ENCODE results near the gene RHOG. TPM values are rescaled to one million over a fixed set of nuclear protein-coding genes. Genes with fewer than 3 reads are reported as not detected.

RHOG gene
- total RNA-seq, 2 donors from 2014 or later: 10.9 to 15.8 TPM

DNA sequence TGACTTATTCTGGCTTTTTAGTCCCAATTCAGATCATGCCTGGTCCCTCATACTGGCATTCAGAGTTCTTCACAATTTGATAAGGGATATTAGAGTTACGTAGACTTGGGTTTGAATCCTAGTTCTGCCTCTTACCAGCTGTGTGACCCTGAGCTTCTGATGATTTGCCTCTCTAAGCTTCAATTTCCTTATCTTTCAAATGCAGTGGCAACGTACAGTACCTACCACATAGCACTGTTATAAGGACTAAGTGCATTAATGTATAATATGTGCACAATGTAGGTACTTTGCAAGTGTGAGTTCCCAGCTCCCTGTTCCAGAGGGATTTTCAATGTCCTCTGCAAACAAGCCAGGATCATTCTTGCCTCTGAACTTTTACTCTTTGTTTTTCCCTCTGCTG is 7.3 kb downstream of the RHOG start:
- ATAC-seq (no peak), DNase-seq (no peak)
- Histone ChIP-seq H3K36me3 (replicated peaks in 1 of 2; ENCODE audit: insufficient read depth in 1 of 2, low read depth in 2 of 2) (no peaks in the 10 kb centered on the region), H3K27ac (no peak overlapping the region), H3K4me1 (peaks cover 27% of the 10 kb centered on the region), H3K4me3 (no peak overlapping the region), H3K27me3 (no peaks in the 10 kb centered on the region), H3K9me3 (no peaks in the 10 kb centered on the region)
- no peak for TF ChIP-seq POLR2A (IDR thresholded peaks at IDR 0.05)
- TF ChIP-seq, protein P1, sequence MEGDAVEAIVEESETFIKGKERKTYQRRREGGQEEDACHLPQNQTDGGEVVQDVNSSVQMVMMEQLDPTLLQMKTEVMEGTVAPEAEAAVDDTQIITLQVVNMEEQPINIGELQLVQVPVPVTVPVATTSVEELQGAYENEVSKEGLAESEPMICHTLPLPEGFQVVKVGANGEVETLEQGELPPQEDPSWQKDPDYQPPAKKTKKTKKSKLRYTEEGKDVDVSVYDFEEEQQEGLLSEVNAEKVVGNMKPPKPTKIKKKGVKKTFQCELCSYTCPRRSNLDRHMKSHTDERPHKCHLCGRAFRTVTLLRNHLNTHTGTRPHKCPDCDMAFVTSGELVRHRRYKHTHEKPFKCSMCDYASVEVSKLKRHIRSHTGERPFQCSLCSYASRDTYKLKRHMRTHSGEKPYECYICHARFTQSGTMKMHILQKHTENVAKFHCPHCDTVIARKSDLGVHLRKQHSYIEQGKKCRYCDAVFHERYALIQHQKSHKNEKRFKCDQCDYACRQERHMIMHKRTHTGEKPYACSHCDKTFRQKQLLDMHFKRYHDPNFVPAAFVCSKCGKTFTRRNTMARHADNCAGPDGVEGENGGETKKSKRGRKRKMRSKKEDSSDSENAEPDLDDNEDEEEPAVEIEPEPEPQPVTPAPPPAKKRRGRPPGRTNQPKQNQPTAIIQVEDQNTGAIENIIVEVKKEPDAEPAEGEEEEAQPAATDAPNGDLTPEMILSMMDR (IDR thresholded peaks at IDR 0.05): no peak
- intact Hi-C loops (cut with DNase I): no loop called here
- WGBS, 2 donors: 83 to 89% methylated on average over 2 of the region's 2 CpGs

DNA sequence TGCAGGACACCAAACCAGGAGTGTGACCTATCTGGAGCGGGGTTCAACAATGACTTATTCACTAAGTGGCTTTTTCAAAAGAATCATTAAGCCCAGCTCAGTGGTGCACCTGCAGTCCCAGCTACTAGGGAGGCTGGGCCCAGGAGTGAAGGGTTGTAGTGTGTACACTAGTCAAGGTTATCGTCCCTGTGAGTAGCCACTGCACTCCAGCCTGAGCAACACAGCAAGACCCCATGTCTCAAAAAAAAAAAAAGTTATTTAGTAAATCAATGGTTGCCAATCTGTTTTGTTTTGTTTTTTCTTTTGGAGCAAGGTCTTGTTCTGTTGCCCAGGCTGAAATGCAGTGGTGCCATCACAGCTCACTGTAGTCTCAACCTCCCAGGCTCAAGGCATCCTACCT is 7.9 kb downstream of the RHOG start:
- ATAC-seq (no peak), DNase-seq (no peak)
- intact Hi-C loops (cut with DNase I): no loop called here
- Histone ChIP-seq H3K4me1 (peaks cover 24% of the 10 kb centered on the region), H3K4me3 (no peak overlapping the region), H3K27ac (peak overlapping the region in 1 of 4 donors; percentile 41), H3K9me3 (no peaks in the 10 kb centered on the region), H3K27me3 (no peaks in the 10 kb centered on the region), H3K36me3 (replicated peaks in 1 of 2; ENCODE audit: insufficient read depth in 1 of 2, low read depth in 2 of 2) (no peaks in the 10 kb centered on the region)
- WGBS, 2 donors: 58 to 67% methylated on average over 2 of the region's 2 CpGs
- no peak for TF ChIP-seq POLR2A (IDR thresholded peaks at IDR 0.05)
- TF ChIP-seq, protein P1 (IDR thresholded peaks at IDR 0.05): no peak

DNA sequence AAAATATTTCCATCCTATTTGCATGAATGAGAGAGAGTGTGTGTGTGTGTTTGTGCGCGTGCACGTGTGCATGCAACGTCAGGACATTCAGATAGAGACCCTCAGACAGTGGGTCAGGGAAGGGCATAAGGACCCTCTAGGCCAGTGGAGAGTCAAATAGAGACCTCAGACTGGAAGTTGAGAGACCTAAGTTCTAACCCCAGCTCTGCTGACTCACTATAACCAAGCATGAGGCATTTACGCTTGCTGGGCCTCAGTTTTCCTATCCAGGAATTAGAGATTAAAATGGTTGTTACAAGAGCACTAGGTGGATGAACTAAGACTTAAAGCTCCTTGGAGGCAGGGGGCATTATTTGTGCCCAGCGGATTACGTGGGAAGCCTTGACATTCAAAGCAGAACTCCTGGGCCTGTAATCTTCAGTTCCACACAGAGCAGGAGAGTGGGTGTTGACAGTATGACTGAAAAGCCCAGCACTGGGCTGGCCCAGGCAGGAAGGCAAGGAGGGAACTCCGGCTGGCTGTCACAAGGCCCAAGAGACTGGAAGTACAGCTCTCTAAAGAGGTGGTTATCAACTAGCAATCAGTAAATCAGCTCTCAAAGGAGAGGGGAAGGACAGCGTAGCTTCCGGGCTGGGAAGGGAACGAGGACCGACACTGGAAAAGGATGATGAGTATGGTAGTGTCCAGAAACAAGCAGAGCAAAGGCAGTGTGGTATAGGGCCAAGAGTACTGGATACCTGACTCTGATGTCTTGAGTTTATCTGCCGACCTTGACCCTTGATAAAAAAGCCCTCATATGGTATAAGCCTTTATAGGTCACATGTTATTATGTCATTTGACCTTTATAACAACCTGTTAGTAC is 9.2 kb downstream of the RHOG start:
- ATAC-seq: no peak
- no peak for DNase-seq
- WGBS, 2 donors: 63 to 82% methylated on average over 12 to 13 of the region's 13 CpGs
- TF ChIP-seq, protein P1 (IDR thresholded peaks at IDR 0.05): no peak
- TF ChIP-seq POLR2A (IDR thresholded peaks at IDR 0.05): no peak
- Histone ChIP-seq H3K4me1 (peaks cover 15% of the 10 kb centered on the region), H3K27me3 (no peaks in the 10 kb centered on the region), H3K36me3 (replicated peaks in 1 of 2; ENCODE audit: insufficient read depth in 1 of 2, low read depth in 2 of 2) (peaks cover 0 to 8% of the 10 kb centered on the region in 2 donors), H3K4me3 (no peak overlapping the region), H3K9me3 (no peaks in the 10 kb centered on the region), H3K27ac (peak overlapping the region in 2 of 4 donors; percentile 2 to 41)
- intact Hi-C loops (cut with DNase I): no loop called here

DNA sequence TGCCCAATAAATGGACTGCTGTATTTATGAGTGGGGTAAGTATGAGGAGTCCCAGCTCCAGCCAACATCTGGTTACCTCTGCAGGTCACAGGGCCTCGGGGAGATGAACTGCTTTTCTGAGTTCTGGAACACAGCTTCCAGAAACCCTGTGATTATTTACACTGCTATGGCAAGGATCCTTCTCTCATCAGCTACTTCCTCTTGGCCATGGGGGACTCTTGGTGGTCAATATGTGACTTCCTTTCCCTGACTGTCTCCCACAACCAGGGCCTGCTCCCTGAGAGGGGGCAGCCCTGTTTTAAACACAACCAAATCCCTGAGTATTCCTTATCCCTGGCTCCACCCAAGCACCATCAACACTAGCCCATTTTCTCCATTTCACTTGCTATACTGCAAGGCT is 10.0 kb downstream of the RHOG start:
- ATAC-seq (no peak), DNase-seq (no peak)
- H3K9me3 ChIP-seq: no peaks in the 10 kb centered on the region
- H3K4me3 ChIP-seq: no peak overlapping the region
- H3K36me3 ChIP-seq (replicated peaks in 1 of 2; ENCODE audit: insufficient read depth in 1 of 2, low read depth in 2 of 2): peaks cover 0 to 8% of the 10 kb centered on the region in 2 donors
- peak overlapping the region in 1 of 4 donors; percentile 21 for H3K27ac ChIP-seq
- peaks cover 15% of the 10 kb centered on the region for H3K4me1 ChIP-seq
- intact Hi-C loops (cut with DNase I): no loop called here
- WGBS, 2 donors: 77 to 100% methylated on average over 1 of the region's 1 CpG
- H3K27me3 ChIP-seq: no peaks in the 10 kb centered on the region
- TF ChIP-seq POLR2A (IDR thresholded peaks at IDR 0.05): no peak
- TF ChIP-seq, protein P1 (IDR thresholded peaks at IDR 0.05): no peak

DNA sequence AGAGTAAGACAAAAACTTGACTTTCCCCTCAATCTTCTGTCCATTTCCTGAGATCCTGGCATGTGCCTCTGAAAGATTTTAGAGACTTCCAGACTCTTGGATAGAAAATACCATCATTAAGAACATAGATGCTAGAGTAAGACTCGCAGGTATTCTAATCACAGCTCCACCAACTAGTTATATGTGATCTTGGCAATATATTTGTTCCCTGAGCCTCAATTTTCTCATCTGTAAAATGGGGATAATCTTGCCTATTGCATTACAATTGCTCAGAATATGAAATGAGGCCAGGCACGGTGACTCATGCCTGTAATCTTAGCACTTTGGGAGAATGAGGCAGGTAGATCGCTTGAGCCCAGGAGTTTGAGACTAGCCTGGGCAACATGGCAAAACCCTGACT is 10.7 kb downstream of the RHOG start:
- no peak for TF ChIP-seq POLR2A (IDR thresholded peaks at IDR 0.05)
- TF ChIP-seq, protein P1 (IDR thresholded peaks at IDR 0.05): no peak
- Histone ChIP-seq H3K36me3 (replicated peaks in 1 of 2; ENCODE audit: insufficient read depth in 1 of 2, low read depth in 2 of 2) (peaks cover 0 to 8% of the 10 kb centered on the region in 2 donors), H3K9me3 (no peaks in the 10 kb centered on the region), H3K27me3 (no peaks in the 10 kb centered on the region), H3K27ac (no peak overlapping the region), H3K4me3 (no peak overlapping the region), H3K4me1 (peaks cover 15% of the 10 kb centered on the region)
- DNase-seq: no peak
- 88 to 94% methylated on average over 3 of the region's 3 CpGs for WGBS, 2 donors
- intact Hi-C loops (cut with DNase I): no loop called here
- no peak for ATAC-seq
